Fibroblast of upper back skin (primary cell): ENCODE measurements around the gene KPNA6.
"Not testable (repeated sequence)": the region's sequence is repeated elsewhere in the genome, so short reads cannot be mapped to it uniquely, and the experiment has no call there.

ENCODE experiments used
- DNase-seq: peaks from one replicate; pipeline ENCODE4 v3.0.0-alpha.2; 2013

The KPNA6 gene

DNA sequence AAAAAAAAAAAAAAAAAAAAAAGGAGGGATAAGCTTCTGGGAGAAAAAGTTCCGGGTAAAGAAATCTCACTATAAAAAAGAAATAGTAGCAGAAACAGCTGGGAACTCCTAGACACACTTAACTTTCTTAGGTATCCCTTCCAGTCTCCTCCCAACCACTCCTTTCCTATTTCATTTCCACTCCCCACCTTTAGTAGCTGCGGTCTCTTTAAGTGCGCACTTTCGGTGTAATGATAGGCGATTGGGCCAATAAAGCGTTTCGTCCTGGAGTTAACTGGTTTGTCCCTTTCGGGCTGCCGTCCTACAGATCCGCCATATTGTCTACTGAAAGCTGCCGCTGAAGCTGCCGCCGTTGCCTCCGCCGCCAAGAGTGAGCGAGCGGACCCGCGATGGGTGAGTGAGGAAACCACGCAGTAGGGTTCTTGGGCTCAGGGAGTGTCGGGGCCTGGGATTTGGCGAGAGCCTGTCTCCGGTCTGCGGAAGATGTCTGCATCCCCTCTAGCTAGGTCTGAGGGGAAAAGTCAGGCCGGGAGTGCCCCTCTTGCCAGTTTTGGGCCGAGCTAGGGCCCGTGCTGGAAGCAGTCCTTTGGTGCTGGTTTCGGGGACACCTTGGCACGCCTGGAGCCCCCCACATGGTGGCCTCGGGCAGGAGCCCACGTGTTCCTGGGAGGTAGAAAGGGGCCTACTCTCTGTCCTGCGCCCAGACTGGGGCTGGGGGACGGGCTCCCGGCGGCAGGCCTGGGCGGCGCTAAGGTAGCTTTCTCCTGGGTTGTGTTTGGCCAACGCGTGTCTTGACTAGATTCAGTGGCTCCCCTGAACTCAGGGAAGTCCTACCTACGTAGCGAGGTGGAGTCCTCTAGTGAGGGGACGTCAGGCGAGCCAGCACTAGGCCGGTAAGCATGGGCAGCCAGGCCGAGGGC, at the start of gene KPNA6:
Gene KPNA6 (plus strand): TSS at position 315 of the 920 bp plus-strand sequence. CDS start 75 bp downstream, at position 390.
- DNase-seq, result peak; percentile 96

DNA sequence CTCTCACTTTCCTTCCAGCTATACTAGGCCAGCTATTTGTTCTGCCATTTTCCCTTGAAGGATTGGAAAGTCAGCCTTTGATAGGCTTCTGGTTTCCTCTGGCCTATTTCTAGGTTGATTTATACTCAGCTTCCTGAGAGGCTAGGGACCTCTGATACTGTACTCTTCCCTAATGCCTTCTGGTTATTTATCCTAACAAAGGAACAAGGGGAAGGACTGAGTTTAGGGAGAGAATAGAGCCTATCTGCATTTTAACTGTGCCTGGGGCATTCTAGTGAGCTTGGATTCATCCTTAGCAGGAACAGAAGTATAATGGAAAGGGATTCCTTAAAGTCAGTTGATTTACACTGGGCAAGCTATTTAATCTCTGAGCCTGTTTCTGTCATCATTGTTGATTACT, 46.9 kb upstream of the KPNA6 start:
- no peak for DNase-seq

DNA sequence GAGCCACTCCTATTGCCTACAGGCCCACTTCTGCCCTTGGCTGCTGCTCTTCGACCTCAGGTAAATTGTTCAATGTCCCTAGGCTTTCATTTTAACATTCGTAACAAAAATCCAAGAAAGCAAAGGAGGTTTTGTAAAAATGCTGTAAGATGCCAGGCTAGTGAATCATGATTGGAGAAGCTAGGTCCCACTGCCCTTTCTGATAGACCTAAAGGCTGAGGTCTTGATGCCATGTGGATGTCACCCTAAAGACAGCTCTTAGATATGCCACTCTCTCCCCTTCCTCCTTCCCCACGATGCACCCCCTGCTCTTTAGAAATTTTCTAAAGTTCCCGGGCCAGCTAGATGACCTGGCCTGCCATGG, 45.0 kb upstream of the KPNA6 start:
- DNase-seq, result peak; percentile 35

DNA sequence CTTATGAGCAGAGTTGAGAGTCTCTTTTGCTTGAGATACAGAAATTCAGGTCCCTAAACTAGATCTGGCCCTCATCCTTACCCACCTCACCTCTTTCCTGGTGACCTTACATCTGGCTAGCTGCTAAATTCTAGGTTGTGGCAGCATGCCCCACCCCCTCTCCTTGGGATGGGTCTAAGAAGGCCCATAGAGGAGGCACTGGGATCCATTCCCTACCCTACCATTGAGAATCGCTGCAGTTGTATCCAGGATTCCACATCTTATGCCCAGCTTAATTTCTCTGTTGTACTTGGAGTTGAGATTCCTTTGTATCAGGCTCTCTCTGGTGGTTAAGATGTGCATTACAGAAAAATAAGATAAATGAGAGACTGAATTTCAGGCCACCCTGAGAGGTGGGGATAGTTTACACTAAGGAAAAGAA, 44.6 kb upstream of the KPNA6 start:
- peak; percentile 74 for DNase-seq

DNA sequence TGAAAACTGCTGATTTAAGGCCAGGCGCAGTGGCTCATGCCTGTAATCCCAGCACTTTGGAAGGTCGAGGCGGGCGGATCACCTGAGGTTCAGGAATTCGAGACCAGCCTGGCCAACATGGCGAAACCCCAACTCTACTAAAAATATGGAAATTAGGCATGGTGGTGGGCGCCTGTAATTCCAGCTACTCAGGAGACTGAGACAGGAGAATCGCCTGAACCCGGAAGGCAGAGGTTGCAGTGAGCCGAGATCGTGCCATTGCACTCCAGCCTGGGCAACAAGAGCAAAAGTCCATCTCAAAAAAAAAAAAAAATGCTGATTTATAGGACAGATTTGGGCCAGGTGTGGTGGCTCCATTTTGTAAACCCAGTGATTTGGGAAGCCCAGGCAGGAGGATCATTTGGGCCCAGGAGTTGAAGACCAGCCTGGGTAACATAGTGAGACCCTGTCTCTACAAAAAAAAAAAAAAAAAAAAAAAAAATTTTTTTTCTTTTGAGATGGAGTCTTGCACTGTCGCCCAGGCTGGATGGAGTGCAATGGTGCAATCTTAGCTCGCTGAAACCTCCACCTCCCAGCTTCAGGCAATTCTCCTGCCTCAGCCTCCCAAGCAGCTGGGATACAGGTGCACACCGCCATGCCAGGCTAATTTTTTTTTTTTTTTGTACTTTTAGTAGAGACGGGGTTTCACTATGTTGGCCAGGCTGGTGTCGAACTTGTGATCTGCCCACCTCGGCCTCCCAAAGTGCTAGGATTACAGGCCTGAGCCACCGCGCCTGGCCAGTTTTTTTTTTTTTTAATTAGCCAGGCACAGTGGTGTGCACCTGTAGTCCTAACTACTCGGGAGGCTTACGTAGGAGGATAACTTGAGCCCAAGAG, 42.0 kb upstream of the KPNA6 start:
- DNase-seq, result not testable (repeated sequence)

DNA sequence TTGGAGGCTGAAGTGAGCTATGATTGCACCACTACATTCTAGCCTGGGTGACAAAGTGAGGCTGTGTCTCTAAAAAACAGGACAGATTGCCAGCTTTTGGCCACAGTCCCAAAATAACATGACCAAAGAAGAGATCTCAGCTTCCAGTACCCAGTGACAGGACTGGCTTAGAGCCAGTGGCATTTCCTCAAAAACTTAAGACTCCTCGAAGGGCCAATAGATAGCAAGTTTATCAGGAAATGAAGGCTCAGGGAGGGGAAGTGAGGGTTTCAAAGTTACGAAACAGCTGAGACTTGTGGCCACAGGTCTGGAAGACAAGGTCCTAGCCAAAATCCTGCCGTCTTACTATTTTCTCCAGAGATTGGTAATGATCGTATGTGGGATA, 41.4 kb upstream of the KPNA6 start:
- DNase-seq, result peak; percentile 74

DNA sequence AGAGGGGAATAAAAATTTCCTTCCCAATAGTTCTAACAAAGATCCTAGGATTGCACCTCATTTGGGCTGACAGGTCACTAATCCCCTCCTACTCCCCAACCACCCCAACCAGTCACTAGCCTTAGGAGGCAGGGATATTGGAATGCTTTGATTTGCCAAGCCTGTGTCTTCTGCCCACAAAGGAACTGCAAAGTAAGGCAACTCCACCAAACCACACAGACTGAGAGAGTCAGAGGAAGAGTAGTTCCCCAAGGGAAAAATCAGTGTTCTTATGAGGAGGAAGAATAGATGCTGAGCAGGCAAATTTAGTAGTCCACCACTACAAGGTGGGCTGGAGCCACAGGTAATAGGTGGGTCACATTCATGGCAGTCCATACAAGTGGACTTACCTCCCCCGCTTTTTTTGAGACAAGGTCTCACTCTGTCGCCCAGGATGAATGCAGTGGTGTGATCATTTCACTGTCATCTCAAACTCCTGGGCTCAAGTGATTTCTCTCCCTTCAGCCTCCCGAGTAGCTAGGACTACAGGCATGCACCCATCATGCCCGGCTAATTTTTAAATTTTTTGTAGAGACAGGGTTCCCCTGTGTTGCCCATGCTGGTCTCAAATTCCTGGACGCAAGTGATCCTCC, 38.8 kb upstream of the KPNA6 start:
- peak; percentile 71 for DNase-seq

DNA sequence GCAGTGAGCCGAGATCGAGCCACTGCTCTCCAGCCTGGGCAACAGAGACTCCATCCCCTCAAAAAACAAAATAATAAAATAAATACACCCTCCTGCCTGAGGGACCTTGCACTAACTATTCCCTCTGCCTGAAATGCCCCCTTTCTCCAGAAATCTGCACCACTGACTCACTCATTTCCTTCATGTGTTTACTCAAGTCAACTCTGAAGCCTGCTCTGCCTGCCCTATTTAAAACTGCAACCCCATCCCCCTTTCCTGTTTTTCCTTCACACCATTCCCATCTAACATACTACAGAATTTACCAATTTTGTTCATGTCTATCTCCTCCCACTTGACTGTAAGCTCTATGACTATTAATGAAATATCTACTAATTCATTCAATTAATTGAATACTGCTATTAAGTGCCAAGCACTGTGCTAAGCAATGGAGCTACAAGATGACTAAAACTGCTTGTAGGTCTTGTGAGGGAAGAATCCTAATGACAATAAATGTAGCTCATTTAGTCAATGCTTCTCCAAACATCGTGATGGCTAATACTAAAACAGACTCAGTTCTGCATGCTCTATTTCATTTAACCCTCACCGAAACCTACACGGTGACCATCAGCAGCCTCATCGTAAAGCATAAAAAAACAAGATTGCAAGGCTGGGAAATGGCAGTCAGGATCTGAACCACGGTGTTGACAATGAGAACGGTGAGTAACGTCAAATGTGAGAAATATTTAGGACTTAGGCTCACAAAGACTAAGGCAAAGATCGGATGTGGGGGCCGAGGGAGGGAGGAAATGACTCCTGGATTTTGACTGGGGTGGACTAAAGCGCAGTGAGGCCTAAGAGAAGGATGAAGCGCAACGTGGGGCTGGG, 35.9 kb upstream of the KPNA6 start:
- peak; percentile 61 for DNase-seq

DNA sequence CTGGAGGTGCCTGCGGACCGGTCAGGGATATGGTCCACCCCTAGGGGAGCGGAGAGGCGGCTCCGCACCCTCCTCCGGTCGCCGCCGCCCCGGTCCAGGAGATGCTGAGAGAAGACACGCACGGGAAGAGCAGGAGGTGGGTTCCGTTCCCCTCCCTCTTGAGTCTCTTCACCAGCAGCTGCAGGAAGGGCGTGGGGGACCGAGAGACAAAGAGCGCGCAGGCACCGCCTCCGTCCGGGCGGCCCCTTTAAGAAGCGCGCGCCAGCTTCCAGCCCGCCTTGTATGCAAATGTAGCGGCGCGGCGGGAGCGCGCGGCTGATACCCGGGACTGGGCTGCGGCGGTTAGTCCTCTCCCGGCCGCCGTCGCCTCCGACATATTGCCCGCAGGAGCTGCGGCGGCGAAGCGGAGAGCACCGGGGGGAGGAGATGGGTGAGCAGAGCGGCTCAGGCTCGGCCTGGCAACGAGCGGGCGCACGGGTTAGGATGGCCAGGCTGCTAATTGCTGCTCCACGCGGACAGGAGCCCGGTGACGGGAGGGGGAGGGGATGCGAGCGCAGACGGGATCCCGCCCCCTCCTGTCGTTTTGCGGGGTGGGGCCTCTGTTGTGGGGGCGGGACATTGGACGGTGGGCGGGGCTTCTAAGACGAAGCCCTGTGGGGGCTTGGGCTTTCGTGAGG, 35.1 kb upstream of the KPNA6 start, which contains the start of gene TMEM39B:
Gene TMEM39B (plus strand): TSS at position 318 of the 677 bp plus-strand sequence. CDS start 109 bp downstream, at position 427.
- peak; percentile 96 for DNase-seq

DNA sequence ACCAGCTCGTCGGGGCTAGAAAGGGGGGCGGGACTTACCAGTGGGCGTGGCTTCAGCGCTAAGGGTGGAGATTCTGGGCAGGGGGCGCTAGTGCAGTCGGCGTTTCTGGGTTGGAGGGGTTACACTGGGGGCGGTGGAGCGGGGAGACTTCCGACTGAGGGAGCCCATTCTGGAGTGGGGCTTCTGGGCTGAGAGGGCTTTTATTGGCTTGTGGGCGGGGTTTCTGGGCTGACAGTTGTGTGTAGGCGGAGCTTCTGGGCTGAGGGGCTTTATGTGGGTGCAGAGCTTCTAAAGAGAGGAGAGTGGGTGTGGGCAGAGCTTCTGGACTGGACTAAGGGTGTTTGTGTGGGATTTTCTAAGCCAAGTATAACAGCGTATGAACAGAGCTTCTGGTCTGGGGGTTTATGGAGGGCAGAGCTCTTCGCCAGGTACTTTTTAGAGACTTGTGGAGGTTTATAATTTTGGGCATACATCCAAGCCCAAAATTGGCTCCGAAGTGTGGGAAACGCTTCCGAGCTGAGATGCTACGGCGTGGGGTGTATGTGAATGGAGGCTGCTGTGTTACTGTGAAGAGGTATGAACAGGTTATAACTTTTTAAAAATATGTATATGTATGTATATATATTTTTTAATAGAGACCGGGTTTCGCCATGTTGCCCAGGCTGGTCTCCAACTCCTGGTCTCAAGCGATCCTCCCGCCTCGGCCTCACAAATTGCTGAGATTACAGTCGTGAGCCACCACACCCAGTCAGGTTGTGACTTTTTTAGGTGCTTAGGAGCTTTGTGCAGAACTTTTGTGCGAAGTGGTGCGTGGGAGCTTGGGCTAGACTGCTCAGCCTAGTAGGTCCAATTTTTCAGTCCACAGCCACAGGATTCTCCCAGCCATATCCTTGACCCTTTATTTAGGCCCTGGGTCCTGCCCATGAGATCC, 34.3 kb upstream of the KPNA6 start:
- DNase-seq, result no peak

DNA sequence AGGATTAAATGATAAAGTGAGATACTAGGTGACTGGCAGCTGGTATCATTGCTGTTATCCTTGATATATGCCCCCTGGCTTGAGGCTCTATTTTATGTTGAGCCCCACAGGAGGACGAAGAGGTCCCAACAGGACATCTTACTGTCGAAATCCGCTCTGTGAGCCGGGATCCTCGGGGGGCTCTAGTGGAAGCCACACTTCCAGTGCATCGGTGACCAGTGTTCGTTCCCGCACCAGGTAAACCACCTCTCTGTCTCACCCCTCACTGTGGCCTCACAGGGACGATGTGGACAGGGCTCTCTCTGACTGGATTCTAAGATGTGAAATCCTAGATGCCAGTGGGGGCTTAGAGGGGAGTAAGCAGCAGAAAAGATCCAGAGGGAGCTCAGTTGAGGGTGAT, 33.0 kb upstream of the KPNA6 start:
- DNase-seq, result no peak

DNA sequence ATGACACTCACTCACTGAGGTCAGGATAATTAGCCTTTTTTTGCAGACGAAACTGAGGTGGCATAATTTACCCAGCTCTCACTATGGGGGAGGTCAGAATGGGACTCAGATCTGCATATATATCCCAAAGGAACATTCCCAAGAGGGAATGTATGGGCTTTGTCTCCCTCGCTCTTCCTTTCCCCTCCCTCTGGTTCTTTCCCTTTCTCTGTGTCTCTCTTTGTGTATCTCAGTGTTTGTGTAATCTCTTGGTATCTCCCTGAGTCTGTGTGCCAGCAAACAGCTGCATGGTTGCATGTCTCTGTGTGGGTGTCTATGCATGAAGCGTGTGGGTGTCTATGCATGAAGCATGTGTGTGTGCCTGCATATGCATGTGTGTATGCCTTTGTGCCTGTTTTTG, 30.4 kb upstream of the KPNA6 start:
- DNase-seq, result no peak

DNA sequence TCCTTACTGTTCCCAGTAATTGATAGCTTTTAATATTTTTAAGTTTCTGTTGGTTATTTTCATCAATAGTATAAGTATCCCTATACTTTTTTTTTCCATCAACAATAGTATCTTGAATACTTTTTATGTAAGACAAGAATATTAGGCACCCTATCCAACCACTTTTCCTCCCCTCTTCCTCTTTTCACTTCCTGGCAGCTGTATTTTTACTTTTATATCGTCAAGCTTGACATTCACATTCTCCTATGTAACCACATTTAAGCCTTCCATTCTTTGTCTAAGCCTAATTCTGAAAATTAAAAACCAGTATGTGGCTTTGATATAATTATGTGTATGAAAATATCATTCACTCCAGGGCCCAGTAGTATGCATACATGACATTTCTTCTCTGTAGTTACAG, 25.8 kb upstream of the KPNA6 start:
- DNase-seq, result no peak

DNA sequence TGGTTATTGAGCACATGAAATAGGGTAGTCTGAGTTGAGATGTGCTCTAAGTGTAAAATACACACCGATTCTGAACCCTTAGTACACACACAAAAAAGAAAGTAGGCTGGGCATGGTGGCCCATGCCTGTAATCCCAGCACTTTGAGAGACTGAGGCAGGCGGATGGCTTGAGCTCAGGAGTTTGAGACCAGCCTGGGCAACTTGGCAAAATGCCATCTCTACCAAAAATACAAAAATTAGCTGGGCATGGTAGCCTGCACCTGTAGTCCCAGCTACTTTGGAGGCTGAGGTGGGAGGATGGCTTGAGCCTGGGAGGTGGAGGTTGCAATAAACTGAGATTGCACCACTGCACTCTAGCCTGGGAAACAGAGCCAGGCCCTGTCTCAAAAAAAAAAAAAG, 21.5 kb upstream of the KPNA6 start:
- DNase-seq, result not testable (repeated sequence)

DNA sequence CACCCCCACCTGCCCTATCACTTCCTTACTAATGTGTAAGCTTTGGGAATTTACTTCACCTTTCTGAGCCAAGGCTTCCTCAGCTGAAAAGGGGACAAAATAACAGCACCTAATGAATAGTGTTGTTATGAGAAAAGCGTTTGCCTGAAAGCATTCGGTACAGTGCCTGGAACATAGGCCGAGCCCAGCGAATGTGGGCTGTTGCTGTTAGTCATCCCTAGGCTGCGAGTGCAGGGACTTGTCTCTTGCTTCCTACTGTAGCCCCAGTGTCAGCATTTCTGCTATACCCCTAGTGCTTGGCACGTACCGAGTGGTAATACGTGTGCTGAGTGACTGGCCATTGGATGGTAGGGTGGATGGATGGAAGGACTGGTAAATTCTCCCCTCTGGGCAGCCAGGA, 16.7 kb upstream of the KPNA6 start:
- no peak for DNase-seq

DNA sequence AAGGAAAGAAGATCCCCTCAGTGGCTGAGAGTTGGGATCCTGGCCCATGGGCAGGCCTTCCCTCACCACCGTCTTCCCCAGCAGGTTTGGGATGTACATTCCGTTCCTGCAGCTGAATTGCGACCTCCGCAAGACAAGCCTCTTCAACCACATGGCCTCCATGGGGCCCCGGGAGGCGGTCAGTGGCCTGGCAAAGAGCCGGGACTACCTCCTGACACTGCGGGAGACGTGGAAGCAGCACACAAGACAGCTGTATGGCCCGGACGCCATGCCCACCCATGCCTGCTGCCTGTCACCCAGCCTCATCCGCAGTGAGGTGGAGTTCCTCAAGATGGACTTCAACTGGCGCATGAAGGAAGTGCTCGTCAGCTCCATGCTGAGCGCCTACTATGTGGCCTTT, 16.3 kb upstream of the KPNA6 start:
- no peak for DNase-seq

DNA sequence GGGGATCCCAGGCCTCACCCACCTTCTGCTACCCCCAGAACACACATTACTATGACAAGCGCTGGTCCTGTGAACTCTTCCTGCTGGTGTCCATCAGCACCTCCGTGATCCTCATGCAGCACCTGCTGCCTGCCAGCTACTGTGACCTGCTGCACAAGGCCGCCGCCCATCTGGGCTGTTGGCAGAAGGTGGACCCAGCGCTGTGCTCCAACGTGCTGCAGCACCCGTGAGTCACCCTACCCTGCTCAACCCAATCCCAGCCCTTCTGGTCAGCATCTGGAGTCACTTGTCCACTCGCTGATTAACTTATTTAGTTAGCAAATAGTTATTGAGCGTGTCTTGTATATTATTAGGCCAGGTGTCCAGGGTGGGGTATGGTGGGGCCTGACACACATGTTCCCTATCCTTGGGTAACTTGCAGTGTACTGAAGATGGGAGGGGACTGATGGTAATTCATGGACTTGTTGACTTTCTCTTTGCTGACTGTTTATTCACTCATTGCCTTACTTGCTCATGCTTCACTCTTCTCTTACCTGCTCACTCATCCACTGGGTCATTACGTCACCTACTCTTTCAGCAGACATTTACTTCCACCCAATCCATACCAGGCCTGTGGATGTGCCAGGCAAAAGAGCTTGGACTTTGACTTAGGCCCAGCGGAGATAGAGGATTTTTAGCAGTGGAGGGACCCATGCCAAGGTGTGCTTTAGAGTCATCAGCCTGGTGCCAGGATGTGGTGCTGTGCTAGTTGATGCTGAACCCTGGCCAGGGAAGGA, 12.9 kb upstream of the KPNA6 start:
- no peak for DNase-seq

DNA sequence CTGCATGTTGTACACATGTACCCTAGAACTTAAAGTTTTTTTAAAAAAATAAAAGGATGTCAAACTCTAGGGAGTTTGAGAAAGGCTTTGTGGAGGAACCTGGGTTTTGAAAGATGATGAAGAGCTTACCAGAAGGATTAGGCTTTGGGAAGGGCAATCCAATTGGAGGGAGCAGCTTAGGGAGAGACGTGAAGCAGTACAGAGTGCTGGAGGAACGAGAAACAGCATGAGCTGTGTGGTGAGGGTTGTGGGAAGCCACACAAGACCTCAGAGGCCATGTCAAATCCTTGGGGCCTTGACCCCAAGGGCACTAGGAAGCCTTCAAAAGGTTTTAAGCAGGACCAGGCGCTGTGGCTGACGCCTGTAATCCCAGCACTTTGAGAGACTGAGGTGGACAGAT, 8.4 kb upstream of the KPNA6 start:
- DNase-seq, result no peak

DNA sequence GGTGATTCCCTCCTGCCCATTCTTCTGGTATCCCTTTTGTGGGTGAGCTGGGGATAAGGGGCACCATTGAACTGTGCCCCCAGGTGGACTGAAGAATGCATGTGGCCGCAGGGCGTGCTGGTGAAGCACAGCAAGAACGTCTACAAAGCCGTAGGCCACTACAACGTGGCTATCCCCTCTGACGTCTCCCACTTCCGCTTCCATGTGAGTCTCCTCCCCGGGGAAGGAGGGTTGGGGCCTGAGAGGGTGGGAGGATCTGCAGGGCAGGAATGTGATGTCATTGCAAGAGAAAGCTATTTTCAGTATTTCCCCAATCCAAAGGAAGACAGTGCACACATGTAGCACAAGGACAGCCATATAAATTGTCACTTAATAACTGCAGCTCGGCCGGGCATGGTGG, 7.5 kb upstream of the KPNA6 start:
- no peak for DNase-seq
